Osteocyte (in vitro differentiated cells): Measurements from ENCODE around the gene ACTL7A. TPM values are rescaled to one million over a fixed set of nuclear protein-coding genes. Genes with fewer than 3 reads are reported as not detected.

Source experiments
- DNase-seq: peaks from one replicate; pipeline ENCODE4 v3.0.0; 2021; ENCODE audit warnings: mixed read lengths; ENCODE audit not compliant: unreplicated experiment; ENCODE audit errors: extremely low spot score
- H3K27ac Mint-ChIP-seq: one replicate; pipeline ENCODE4 v1.8.0; 2021; ENCODE audit warnings: mild to moderate bottlenecking, mixed read lengths; ENCODE audit not compliant: unreplicated experiment
- H3K27me3 Mint-ChIP-seq: one replicate; pipeline ENCODE4 v1.8.0; 2021; ENCODE audit warnings: mixed read lengths; ENCODE audit not compliant: unreplicated experiment
- H3K36me3 Mint-ChIP-seq: one replicate; pipeline ENCODE4 v1.8.0; 2021; ENCODE audit warnings: mixed read lengths; ENCODE audit not compliant: unreplicated experiment
- H3K4me1 Mint-ChIP-seq: one replicate; pipeline ENCODE4 v1.8.0; 2021; ENCODE audit warnings: mixed read lengths; ENCODE audit not compliant: unreplicated experiment
- H3K4me3 Mint-ChIP-seq: one replicate; pipeline ENCODE4 v1.8.0; 2021; ENCODE audit warnings: mild to moderate bottlenecking, moderate library complexity, mixed read lengths; ENCODE audit not compliant: unreplicated experiment
- H3K9me3 Mint-ChIP-seq: one replicate; pipeline ENCODE4 v1.8.0; 2021; ENCODE audit warnings: mixed read lengths; ENCODE audit not compliant: unreplicated experiment
- CTCF ChIP-seq: fragments of 200-600 bp; sonication (generic); IDR thresholded peaks from 2 replicates; pipeline ENCODE4 v1.5.0; 2021; ENCODE audit warnings: antibody characterized with exemption, mild to moderate bottlenecking, moderate library complexity
- long read RNA-seq: library from polyadenylated mRNA; unstranded; transcript quantifications from one replicate; pipeline ENCODE4 v2.0.0, GENCODE V29; 2021
- total RNA-seq: library from RNA; stranded (reverse); gene quantifications from 2 replicates; pipeline ENCODE4 v1.2.1, GENCODE V29; 2021

ACTL7A gene
- not detected in 2 replicates for total RNA-seq
- long read RNA-seq: 0 reads

GRCh38 chr9:108861997-108862396 is at the start of gene ACTL7A:
Gene ACTL7A, plus strand, starts transcription at chr9:108862266. Its CDS starts 57 bp downstream, at chr9:108862323.
- Mint-ChIP-seq H3K27ac (no peak within 1 kb of the TSS), H3K4me1 (no peaks in the 10 kb centered on the region), H3K36me3 (no peaks in the 10 kb centered on the region), H3K9me3 (no peaks in the 10 kb centered on the region), H3K4me3 (no peak within 1 kb of the TSS), H3K27me3 (no peaks in the 10 kb centered on the region)
- no peak for TF ChIP-seq CTCF
- DNase-seq: no peak

- TF ChIP-seq CTCF: no peak
- DNase-seq: no peak
- Mint-ChIP-seq H3K4me1 (peaks cover 2% of the 10 kb centered on the region), H3K27ac (no peak overlapping the region), H3K36me3 (no peaks in the 10 kb centered on the region), H3K27me3 (peaks cover 31% of the 10 kb centered on the region), H3K4me3 (no peak overlapping the region), H3K9me3 (no peaks in the 10 kb centered on the region)
Measured at GRCh38 chr9:108812396-108813025, 49.6 kb upstream of the ACTL7A start.

GRCh38 chr9:108813951-108814601 is 48.0 kb upstream of the ACTL7A start:
- Mint-ChIP-seq H3K27ac (no peak overlapping the region), H3K4me3 (no peak overlapping the region), H3K9me3 (no peaks in the 10 kb centered on the region), H3K4me1 (peaks cover 2% of the 10 kb centered on the region), H3K27me3 (peaks cover 28% of the 10 kb centered on the region), H3K36me3 (no peaks in the 10 kb centered on the region)
- TF ChIP-seq CTCF: peak; percentile 65
- DNase-seq: no peak

GRCh38 chr9:108815156-108815555 is 46.9 kb upstream of the ACTL7A start:
- no peak overlapping the region for H3K4me3 Mint-ChIP-seq
- no peak for TF ChIP-seq CTCF
- no peak overlapping the region for H3K27ac Mint-ChIP-seq
- no peaks in the 10 kb centered on the region for H3K36me3 Mint-ChIP-seq
- peaks cover 2% of the 10 kb centered on the region for H3K4me1 Mint-ChIP-seq
- peaks cover 18% of the 10 kb centered on the region for H3K27me3 Mint-ChIP-seq
- DNase-seq: no peak
- no peaks in the 10 kb centered on the region for H3K9me3 Mint-ChIP-seq

GRCh38 chr9:108816037-108816436 is 46.0 kb upstream of the ACTL7A start:
- Mint-ChIP-seq H3K4me3 (no peak overlapping the region), H3K27ac (no peak overlapping the region), H3K36me3 (no peaks in the 10 kb centered on the region), H3K9me3 (no peaks in the 10 kb centered on the region), H3K4me1 (peaks cover 2% of the 10 kb centered on the region), H3K27me3 (peaks cover 14% of the 10 kb centered on the region)
- no peak for TF ChIP-seq CTCF
- DNase-seq: no peak
